ENCODE data around the gene TCF7L2. TPM values are rescaled to one million over a fixed set of nuclear protein-coding genes. Genes with fewer than 3 reads are reported as not detected.

The TCF7L2 gene
- total RNA-seq, 1 experiment from 2014 or later, result 16.1 TPM

DNA sequence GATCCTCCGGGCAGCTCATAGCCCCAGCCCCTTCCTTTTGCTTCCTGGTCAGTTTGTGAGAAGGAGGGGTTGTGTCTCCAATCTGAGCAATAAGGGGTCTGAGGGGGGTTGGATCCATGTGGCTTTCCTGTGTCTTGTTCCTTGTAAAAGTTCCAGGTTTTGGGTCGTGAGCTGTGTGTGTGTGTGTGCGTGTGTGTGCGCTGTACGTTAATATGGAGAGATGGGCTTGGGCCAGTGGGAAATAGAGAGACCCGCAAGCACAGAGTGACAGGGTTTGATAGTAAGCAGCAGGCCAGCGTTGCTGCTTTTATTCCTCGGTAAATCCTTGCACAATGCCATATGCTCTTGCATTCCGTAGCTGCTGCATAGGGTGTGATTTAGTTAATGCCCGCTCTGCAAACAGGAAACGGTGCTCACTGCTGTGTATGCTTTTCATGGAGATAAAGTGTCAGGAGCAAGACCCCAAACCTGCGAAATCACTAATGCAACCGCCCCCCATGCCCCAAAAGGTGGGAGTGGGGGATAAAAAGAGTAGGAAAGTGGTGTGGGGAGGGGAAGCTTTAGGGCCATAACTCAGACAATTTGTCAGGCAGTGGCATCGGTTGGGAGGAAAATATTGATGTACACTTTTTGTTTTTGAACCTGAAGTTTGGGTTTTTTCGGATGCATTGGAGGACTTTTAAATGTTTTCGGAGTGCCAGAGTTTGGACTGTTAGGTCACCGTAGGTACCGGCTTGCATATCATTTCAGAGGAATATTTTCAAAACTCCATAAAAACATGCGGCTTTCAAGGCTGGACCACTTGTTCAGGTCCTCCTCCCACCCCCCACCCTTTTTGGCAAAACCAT is 108.7 kb downstream of the TCF7L2 start:
- H3K4me2 ChIP-seq (ENCODE audit: low read length), result no peak overlapping the region

DNA sequence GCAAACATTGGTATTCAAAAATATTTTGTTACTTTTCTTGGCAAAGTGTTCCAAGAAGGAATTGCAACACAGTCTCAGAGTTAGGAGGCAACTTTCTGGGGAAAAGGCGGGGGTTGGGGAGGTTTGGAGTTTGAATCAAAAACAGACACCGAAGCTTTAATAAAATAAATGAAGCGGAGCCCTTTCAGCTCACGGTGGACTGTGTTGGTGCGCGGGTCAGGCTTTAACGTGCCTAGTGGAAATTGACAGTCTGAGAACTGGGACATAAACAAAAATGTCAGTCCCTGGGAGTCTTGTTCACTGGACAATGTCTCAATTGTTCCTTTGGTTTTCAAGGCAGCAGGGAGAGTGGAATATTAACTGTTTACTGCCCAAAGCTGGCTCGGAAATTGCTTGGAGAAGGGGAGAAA is 109.3 kb downstream of the TCF7L2 start:
- DNase-seq, result no peak
- Histone ChIP-seq H3K79me2 (ENCODE audit: low read length) (peaks cover 77% of the 10 kb centered on the region), H2AFZ (ENCODE audit: low read length) (no peak overlapping the region), H3K27ac (ENCODE audit: low read length) (no peak overlapping the region), H3K9me2 (replicated peaks; ENCODE audit: low read length) (no peaks in the 10 kb centered on the region), H3K9me3 (ENCODE audit: low read length) (no peaks in the 10 kb centered on the region), H3K9ac (ENCODE audit: low read length) (no peak overlapping the region), H3F3A (ENCODE audit: low read length, unreplicated experiment) (no peaks in the 10 kb centered on the region), H3K4me3 (ENCODE audit: low read length) (no peak overlapping the region), H3K27me3 (ENCODE audit: low read length) (no peaks in the 10 kb centered on the region), H3K4me2 (ENCODE audit: low read length) (no peak overlapping the region), H3K4me1 (ENCODE audit: insufficient read depth, low read length) (no peaks in the 10 kb centered on the region; the same call in 1 of the 2 replicates), H4K20me1 (ENCODE audit: low read length) (no peaks in the 10 kb centered on the region), H3K36me3 (ENCODE audit: low read depth, low read length) (peaks cover 4% of the 10 kb centered on the region; the same call in 1 of the 2 replicates)
- TF ChIP-seq, protein P1, sequence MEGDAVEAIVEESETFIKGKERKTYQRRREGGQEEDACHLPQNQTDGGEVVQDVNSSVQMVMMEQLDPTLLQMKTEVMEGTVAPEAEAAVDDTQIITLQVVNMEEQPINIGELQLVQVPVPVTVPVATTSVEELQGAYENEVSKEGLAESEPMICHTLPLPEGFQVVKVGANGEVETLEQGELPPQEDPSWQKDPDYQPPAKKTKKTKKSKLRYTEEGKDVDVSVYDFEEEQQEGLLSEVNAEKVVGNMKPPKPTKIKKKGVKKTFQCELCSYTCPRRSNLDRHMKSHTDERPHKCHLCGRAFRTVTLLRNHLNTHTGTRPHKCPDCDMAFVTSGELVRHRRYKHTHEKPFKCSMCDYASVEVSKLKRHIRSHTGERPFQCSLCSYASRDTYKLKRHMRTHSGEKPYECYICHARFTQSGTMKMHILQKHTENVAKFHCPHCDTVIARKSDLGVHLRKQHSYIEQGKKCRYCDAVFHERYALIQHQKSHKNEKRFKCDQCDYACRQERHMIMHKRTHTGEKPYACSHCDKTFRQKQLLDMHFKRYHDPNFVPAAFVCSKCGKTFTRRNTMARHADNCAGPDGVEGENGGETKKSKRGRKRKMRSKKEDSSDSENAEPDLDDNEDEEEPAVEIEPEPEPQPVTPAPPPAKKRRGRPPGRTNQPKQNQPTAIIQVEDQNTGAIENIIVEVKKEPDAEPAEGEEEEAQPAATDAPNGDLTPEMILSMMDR (conservative IDR thresholded peaks at IDR 0.05; ENCODE audit: low read depth, low read length), result no peak
- TF ChIP-seq EZH2phosphoT487 (IDR thresholded peaks at IDR 0.05; ENCODE audit: borderline replicate concordance, low read length), result no peak
- no peak for ATAC-seq
- intact Hi-C loops (cut with micrococcal nuclease), result no loop called here
- CTCF ChIA-PET, result interaction anchor here (0.5 kb wide), 1 partner anchor 508 kb away, joined by 3 read pairs; no protein-coding TSS in a partner anchor
- POLR2A ChIA-PET (ENCODE audit: unreplicated experiment), result no interaction called here
- BruUV-seq (replicated peaks), result no TSS peak

More for the DNA sequence above, 108.7 kb downstream of the TCF7L2 start:
- no peaks in the 10 kb centered on the region for H3K9me2 ChIP-seq (replicated peaks; ENCODE audit: low read length)
- no TSS peak for BruUV-seq (replicated peaks)
- no peak overlapping the region for H3K4me3 ChIP-seq (ENCODE audit: low read length)
- POLR2A ChIA-PET (ENCODE audit: unreplicated experiment), result no interaction called here
- H3K36me3 ChIP-seq (ENCODE audit: low read depth, low read length), result peaks cover 4% of the 10 kb centered on the region; the same call in 1 of the 2 replicates
- CTCF ChIA-PET, result interaction anchor here (0.5 kb wide), 1 partner anchor 508 kb away, joined by 3 read pairs; no protein-coding TSS in a partner anchor
- H3K27ac ChIP-seq (ENCODE audit: low read length), result no peak overlapping the region
- H3K27me3 ChIP-seq (ENCODE audit: low read length), result no peaks in the 10 kb centered on the region
- intact Hi-C loops (cut with micrococcal nuclease), result no loop called here
- H3K9me3 ChIP-seq (ENCODE audit: low read length), result no peaks in the 10 kb centered on the region
- H3K9ac ChIP-seq (ENCODE audit: low read length), result no peak overlapping the region
- no peaks in the 10 kb centered on the region; the same call in 1 of the 2 replicates for H3K4me1 ChIP-seq (ENCODE audit: insufficient read depth, low read length)
- no peak overlapping the region for H2AFZ ChIP-seq (ENCODE audit: low read length)
- H3K79me2 ChIP-seq (ENCODE audit: low read length), result peaks cover 78% of the 10 kb centered on the region
- no peaks in the 10 kb centered on the region for H4K20me1 ChIP-seq (ENCODE audit: low read length)
- H3F3A ChIP-seq (ENCODE audit: low read length, unreplicated experiment), result no peaks in the 10 kb centered on the region
- DNase-seq (no peak), ATAC-seq (no peak)
- no peak for TF ChIP-seq EZH2phosphoT487 (IDR thresholded peaks at IDR 0.05; ENCODE audit: borderline replicate concordance, low read length)
- no peak for TF ChIP-seq EZH2 (IDR thresholded peaks at IDR 0.05; ENCODE audit: low read length, unreplicated experiment)
- TF ChIP-seq, protein P1 (conservative IDR thresholded peaks at IDR 0.05; ENCODE audit: low read depth, low read length), result no peak

Data from PC-3 (cell line).